ENCODE measurements around the gene SLC13A2. TPM values are rescaled to one million over a fixed set of nuclear protein-coding genes. Genes with fewer than 3 reads are reported as not detected.

Gene SLC13A2
- polyA plus RNA-seq, 3 donors = not detected

DNA sequence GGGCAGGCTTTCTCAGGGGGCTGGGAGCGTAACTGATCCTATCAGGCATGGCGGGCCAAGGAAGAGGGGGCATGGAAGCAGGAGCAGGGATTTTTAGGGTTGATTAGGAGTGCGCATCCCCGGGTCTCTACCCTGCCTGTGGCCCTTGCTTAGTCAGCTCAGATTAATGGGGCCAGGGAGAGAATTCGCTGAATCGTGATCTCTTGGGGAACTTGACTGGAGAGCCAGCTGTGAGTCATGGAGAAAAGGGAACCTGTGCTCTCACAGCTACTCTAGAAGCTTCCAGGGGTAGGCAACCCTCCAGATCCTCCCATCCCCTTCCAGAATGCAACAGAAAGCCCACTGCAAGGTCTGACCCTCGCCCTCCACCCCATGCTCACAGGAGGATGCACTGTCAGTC, 36.3 kb downstream of the SLC13A2 start:
- Histone ChIP-seq H3K4me3 (replicated peaks in 1 of 3; ENCODE audit: low read depth in 2 of 3, low read length in 3 of 3) (no peak overlapping the region), H3K9me3 (replicated peaks in 1 of 2; ENCODE audit: control insufficient read depth in 1 of 2, insufficient read depth in 1 of 2, low read length in 2 of 2) (no peaks in the 10 kb centered on the region), H3K79me2 (ENCODE audit: insufficient read depth, low read length) (no peaks in the 10 kb centered on the region), H3K27me3 (ENCODE audit: control insufficient read depth in 2 of 2, insufficient read depth in 2 of 2, low read length in 2 of 2) (no peaks in the 10 kb centered on the region), H3K9ac (ENCODE audit: insufficient read depth, low read length, poor library complexity, severe bottlenecking) (no peak overlapping the region), H3K4me2 (replicated peaks; ENCODE audit: extremely low read depth, low read length, poor library complexity, severe bottlenecking) (no peak overlapping the region), H3K27ac (ENCODE audit: low read depth in 1 of 2, low read length in 2 of 2) (no peak overlapping the region), H3K4me1 (ENCODE audit: control insufficient read depth in 1 of 2, insufficient read depth in 2 of 2, low read length in 2 of 2) (peaks cover 11 to 13% of the 10 kb centered on the region in 2 donors), H4K20me1 (ENCODE audit: insufficient read depth, low read length) (no peaks in the 10 kb centered on the region), H3K36me3 (replicated peaks in 1 of 2; ENCODE audit: control insufficient read depth in 1 of 2, insufficient read depth in 2 of 2, low read length in 2 of 2) (no peaks in the 10 kb centered on the region), H2AFZ (ENCODE audit: insufficient read depth, low read depth, low read length, poor library complexity, severe bottlenecking) (no peak overlapping the region)
- TF ChIP-seq, protein P1, sequence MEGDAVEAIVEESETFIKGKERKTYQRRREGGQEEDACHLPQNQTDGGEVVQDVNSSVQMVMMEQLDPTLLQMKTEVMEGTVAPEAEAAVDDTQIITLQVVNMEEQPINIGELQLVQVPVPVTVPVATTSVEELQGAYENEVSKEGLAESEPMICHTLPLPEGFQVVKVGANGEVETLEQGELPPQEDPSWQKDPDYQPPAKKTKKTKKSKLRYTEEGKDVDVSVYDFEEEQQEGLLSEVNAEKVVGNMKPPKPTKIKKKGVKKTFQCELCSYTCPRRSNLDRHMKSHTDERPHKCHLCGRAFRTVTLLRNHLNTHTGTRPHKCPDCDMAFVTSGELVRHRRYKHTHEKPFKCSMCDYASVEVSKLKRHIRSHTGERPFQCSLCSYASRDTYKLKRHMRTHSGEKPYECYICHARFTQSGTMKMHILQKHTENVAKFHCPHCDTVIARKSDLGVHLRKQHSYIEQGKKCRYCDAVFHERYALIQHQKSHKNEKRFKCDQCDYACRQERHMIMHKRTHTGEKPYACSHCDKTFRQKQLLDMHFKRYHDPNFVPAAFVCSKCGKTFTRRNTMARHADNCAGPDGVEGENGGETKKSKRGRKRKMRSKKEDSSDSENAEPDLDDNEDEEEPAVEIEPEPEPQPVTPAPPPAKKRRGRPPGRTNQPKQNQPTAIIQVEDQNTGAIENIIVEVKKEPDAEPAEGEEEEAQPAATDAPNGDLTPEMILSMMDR (IDR thresholded peaks at IDR 0.05) = no peak
- Mint-ChIP-seq H3K4me1 (peaks cover 12% of the 10 kb centered on the region), H3K4me3 (peak overlapping the region in 1 of 2 donors; percentile 12), H3K36me3 (no peaks in the 10 kb centered on the region), H3K27me3 (ENCODE audit: low read depth in 3 of 3) (peaks cover 2 to 16% (median 6%) of the 10 kb centered on the region in 3 donors), H3K9me3 (peaks cover 0 to 1% (median 0%) of the 10 kb centered on the region in 7 donors), H3K27ac (peak overlapping the region in 3 of 7 donors; percentile 1 to 22 (median 11))
- 45% methylated on average over 7 of the region's 7 CpGs for WGBS (ENCODE audit: insufficient coverage)
- DNase-seq = peak; percentile 59 to 79 (median 68)
- intact Hi-C loops (cut with micrococcal nuclease) = no loop called here

DNA sequence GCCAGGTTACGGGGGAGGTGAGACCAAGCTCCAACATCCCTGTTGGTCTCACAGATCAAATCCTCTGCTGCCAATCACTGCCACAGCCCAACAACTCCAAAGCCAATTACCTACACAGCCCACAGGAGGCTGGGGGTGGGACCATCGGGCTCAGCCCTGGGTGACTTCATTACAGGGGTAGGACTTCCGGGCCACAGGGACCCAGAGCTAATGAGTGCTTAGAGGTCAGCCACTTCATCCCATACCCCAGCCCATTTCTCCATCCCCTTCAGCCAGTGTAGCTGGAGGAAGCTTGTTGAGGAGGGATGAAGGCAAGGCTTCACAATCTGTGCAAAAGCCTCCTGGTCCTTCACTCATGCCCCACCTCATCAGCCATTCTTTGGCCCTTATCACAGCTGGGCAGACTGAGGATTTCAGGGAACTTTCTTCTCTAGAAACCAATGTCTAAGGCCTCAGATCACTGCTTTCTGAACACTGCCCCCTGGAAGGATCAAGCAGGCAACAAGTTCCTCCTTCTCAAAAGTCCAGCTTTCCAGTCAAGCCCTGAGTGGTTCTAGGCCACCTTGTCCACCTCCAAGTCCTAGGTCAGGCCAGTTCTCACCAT, 38.5 kb downstream of the SLC13A2 start:
- TF ChIP-seq, protein P1 (IDR thresholded peaks at IDR 0.05) = no peak
- Mint-ChIP-seq H3K27me3 (ENCODE audit: low read depth in 3 of 3) (peaks cover 0 to 14% (median 6%) of the 10 kb centered on the region in 3 donors), H3K27ac (no peak overlapping the region), H3K36me3 (no peaks in the 10 kb centered on the region), H3K4me3 (no peak overlapping the region), H3K4me1 (peaks cover 12% of the 10 kb centered on the region), H3K9me3 (peaks cover 0 to 9% (median 2%) of the 10 kb centered on the region in 7 donors)
- Histone ChIP-seq H4K20me1 (ENCODE audit: insufficient read depth, low read length) (no peaks in the 10 kb centered on the region), H3K27ac (ENCODE audit: low read depth in 1 of 2, low read length in 2 of 2) (no peak overlapping the region), H3K36me3 (replicated peaks in 1 of 2; ENCODE audit: control insufficient read depth in 1 of 2, insufficient read depth in 2 of 2, low read length in 2 of 2) (no peaks in the 10 kb centered on the region), H3K9me3 (replicated peaks in 1 of 2; ENCODE audit: control insufficient read depth in 1 of 2, insufficient read depth in 1 of 2, low read length in 2 of 2) (no peaks in the 10 kb centered on the region), H3K4me3 (replicated peaks in 1 of 3; ENCODE audit: low read depth in 2 of 3, low read length in 3 of 3) (no peak overlapping the region), H2AFZ (ENCODE audit: insufficient read depth, low read depth, low read length, poor library complexity, severe bottlenecking) (no peak overlapping the region), H3K79me2 (ENCODE audit: insufficient read depth, low read length) (no peaks in the 10 kb centered on the region), H3K4me2 (replicated peaks; ENCODE audit: extremely low read depth, low read length, poor library complexity, severe bottlenecking) (no peak overlapping the region), H3K9ac (ENCODE audit: insufficient read depth, low read length, poor library complexity, severe bottlenecking) (no peak overlapping the region), H3K4me1 (ENCODE audit: control insufficient read depth in 1 of 2, insufficient read depth in 2 of 2, low read length in 2 of 2) (peaks cover 11 to 13% of the 10 kb centered on the region in 2 donors), H3K27me3 (ENCODE audit: control insufficient read depth in 2 of 2, insufficient read depth in 2 of 2, low read length in 2 of 2) (no peaks in the 10 kb centered on the region)
- intact Hi-C loops (cut with micrococcal nuclease) = no loop called here
- 100% methylated on average over 1 of the region's 3 CpGs for WGBS (ENCODE audit: insufficient coverage)
- DNase-seq = no peak
